IgD-negative memory B cell (primary cell): Measurements from ENCODE around the gene SNORC. TPM values are rescaled to one million over a fixed set of nuclear protein-coding genes. Genes with fewer than 3 reads are reported as not detected.
A peak's percentile ranks its signal among the peaks of the same experiment; 100 is the strongest.

Experiments
- H3K27ac Mint-ChIP-seq, 3 donors: one replicate each; pipeline ENCODE4 v1.8.0; 2020 to 2022; ENCODE audit warnings: mild to moderate bottlenecking in 3 of 3, mixed read lengths in 3 of 3, moderate library complexity in 1 of 3
- H3K27me3 Mint-ChIP-seq: one replicate; pipeline ENCODE4 v1.8.0; 2021; ENCODE audit warnings: mixed read lengths
- H3K36me3 Mint-ChIP-seq: one replicate; pipeline ENCODE4 v1.8.0; 2020; ENCODE audit warnings: mild to moderate bottlenecking, mixed read lengths
- H3K4me1 Mint-ChIP-seq, 3 donors: one replicate each; pipeline ENCODE4 v1.8.0; 2020 to 2022; ENCODE audit warnings: mixed read lengths in 3 of 3, mild to moderate bottlenecking in 1 of 3
- H3K4me3 Mint-ChIP-seq, 4 donors: one replicate each; pipeline ENCODE4 v1.8.0; 2020 to 2022; ENCODE audit warnings: mild to moderate bottlenecking in 4 of 4, mixed read lengths in 4 of 4, moderate library complexity in 3 of 4
- H3K9me3 Mint-ChIP-seq, 3 donors: one replicate each; pipeline ENCODE4 v1.8.0; 2020 to 2021; ENCODE audit warnings: mixed read lengths in 3 of 3, mild to moderate bottlenecking in 1 of 3
- polyA plus RNA-seq: library from polyadenylated mRNA; unstranded; fragments of 300-500 nt; fragmentation: Illumina TruSeq; gene quantifications from one replicate; pipeline ENCODE4 v1.2.3, GENCODE V29; 2021

SNORC gene
- polyA plus RNA-seq, 1 donor from 2014 or later: not detected

DNA sequence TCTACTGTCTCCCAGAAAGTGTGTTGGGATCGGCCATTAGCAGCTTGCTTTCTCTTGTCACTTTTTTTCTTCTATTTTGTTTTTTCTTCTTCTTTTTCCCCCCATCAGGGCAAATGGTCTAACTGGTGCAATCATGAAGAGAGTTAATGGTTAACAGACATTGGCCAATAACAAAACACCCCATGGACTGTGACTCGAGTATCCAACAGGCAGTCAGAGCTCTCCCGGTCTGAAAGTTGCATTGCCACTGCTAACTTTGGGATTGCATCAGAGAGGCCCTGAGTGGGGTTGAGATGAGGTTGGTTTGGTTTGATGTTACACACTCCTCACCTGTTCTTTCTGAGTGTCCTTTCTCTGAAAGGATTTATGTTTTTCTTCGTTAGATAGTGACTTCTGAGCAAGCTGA lies 12.9 kb upstream of the SNORC start:
- Mint-ChIP-seq H3K36me3 (peaks cover 3% of the 10 kb centered on the region), H3K27ac (no peak overlapping the region)

GRCh38 chr2:232859385-232859916 lies 10.6 kb upstream of the SNORC start:
- Mint-ChIP-seq H3K4me1 (no peaks in the 10 kb centered on the region), H3K9me3 (no peaks in the 10 kb centered on the region), H3K27ac (peak overlapping the region in 1 of 3 donors; percentile 43), H3K36me3 (peaks cover 3% of the 10 kb centered on the region), H3K4me3 (no peak overlapping the region), H3K27me3 (no peaks in the 10 kb centered on the region)

More for the DNA sequence above, 12.9 kb upstream of the SNORC start:
- Mint-ChIP-seq H3K9me3 (no peaks in the 10 kb centered on the region), H3K4me3 (no peak overlapping the region), H3K27me3 (no peaks in the 10 kb centered on the region), H3K4me1 (no peaks in the 10 kb centered on the region)

DNA sequence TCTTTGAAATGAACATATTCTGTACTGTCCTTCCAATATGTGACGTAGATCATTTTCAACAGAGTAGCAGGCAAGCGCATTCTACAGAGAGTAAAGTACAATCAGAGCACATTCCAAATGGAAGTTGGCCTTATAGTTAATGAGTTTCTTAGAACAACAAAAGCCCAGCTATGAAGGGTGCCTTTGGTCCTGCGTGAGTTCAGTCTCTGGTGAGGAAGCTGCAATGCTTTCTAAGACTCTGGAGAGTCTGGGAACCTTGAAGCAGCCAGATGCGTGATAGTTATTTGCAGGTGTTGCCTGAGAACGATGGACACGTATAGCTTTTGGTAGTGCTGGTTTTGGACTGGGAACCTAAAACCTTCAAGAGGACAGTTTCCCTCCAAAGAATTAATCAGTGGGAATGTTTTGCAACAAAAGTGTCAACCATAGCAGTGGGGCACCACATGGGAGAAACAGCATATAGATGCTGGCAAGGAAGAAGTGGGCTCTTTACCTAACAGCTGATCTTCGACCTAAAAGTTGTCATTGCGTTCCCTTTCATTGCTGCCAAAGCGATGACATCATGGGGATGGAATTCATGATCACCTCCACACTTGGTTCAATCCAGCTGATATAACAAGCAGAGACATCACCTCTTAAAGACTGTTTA lies 9.3 kb upstream of the SNORC start:
- H3K36me3 Mint-ChIP-seq: peaks cover 2% of the 10 kb centered on the region
- H3K4me3 Mint-ChIP-seq: no peak overlapping the region
- H3K27ac Mint-ChIP-seq: no peak overlapping the region

DNA sequence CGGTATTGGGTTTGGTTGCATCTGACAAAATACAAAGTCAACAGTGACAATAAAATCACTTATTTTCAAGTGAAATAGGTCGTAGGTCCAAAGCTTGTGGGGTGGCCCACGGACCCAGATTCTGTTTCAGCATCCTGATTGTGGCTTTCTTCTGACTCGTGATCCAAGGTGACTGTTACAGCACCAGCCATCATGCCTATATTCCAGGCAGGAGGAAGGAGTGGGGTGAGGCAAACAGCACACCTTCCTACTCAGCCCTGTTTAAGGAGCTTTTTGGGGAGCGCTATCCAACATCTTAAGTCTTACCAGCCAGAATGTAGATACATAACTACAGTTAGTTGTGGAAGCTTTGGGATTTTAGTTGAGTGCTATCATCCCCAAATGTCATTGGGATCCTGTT lies 8.7 kb upstream of the SNORC start:
- H3K27ac Mint-ChIP-seq: no peak overlapping the region
- peaks cover 2% of the 10 kb centered on the region for H3K36me3 Mint-ChIP-seq
- H3K4me1 Mint-ChIP-seq: no peaks in the 10 kb centered on the region
- H3K9me3 Mint-ChIP-seq: no peaks in the 10 kb centered on the region
- no peak overlapping the region for H3K4me3 Mint-ChIP-seq
- no peaks in the 10 kb centered on the region for H3K27me3 Mint-ChIP-seq

More for the DNA sequence above, 9.3 kb upstream of the SNORC start:
- Mint-ChIP-seq H3K9me3 (no peaks in the 10 kb centered on the region), H3K4me1 (no peaks in the 10 kb centered on the region), H3K27me3 (no peaks in the 10 kb centered on the region)

- H3K27ac Mint-ChIP-seq: no peak overlapping the region
- peaks cover 2% of the 10 kb centered on the region for H3K36me3 Mint-ChIP-seq
- no peaks in the 10 kb centered on the region for H3K9me3 Mint-ChIP-seq
- H3K4me3 Mint-ChIP-seq: no peak overlapping the region
- no peaks in the 10 kb centered on the region for H3K4me1 Mint-ChIP-seq
- H3K27me3 Mint-ChIP-seq: no peaks in the 10 kb centered on the region
These were observed 6.1 kb upstream of the SNORC start for GRCh38 chr2:232863996-232864395.

- Mint-ChIP-seq H3K4me3 (no peak overlapping the region), H3K9me3 (no peaks in the 10 kb centered on the region), H3K27ac (no peak overlapping the region), H3K27me3 (peaks cover 1% of the 10 kb centered on the region), H3K4me1 (peaks cover 0 to 2% (median 0%) of the 10 kb centered on the region in 3 donors), H3K36me3 (peaks cover 2% of the 10 kb centered on the region)
These were observed 4.9 kb upstream of the SNORC start for GRCh38 chr2:232865165-232865564.

DNA sequence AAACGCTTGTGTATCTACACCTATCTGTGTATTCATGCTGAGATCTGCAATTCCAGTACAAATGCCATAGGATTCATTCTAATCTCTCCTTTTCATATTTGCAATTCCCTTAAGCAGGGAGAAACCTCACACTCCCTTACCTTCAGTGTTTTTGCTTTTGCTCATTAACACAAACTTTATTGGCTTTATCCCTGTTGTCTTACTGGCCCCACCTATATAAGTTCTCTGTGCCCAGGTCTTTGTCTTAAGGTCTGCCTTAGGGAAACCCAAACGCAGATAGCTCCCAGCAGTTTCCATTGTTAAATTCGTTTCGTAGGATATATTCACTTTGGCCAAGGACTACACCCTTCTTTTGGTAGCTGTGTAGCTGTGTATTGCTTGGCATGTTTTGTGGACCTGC lies 4.0 kb upstream of the SNORC start:
- peaks cover 1% of the 10 kb centered on the region for H3K27me3 Mint-ChIP-seq
- H3K9me3 Mint-ChIP-seq: no peaks in the 10 kb centered on the region
- no peak overlapping the region for H3K4me3 Mint-ChIP-seq
- peaks cover 2% of the 10 kb centered on the region for H3K36me3 Mint-ChIP-seq
- peaks cover 0 to 2% (median 0%) of the 10 kb centered on the region in 3 donors for H3K4me1 Mint-ChIP-seq
- H3K27ac Mint-ChIP-seq: no peak overlapping the region

- Mint-ChIP-seq H3K36me3 (peaks cover 2% of the 10 kb centered on the region), H3K9me3 (no peaks in the 10 kb centered on the region), H3K27ac (no peak overlapping the region), H3K4me3 (no peak overlapping the region), H3K27me3 (peaks cover 1% of the 10 kb centered on the region), H3K4me1 (peaks cover 2 to 5% (median 3%) of the 10 kb centered on the region in 3 donors)
These were observed 686 bp upstream of the SNORC start for GRCh38 chr2:232869138-232870017.

DNA sequence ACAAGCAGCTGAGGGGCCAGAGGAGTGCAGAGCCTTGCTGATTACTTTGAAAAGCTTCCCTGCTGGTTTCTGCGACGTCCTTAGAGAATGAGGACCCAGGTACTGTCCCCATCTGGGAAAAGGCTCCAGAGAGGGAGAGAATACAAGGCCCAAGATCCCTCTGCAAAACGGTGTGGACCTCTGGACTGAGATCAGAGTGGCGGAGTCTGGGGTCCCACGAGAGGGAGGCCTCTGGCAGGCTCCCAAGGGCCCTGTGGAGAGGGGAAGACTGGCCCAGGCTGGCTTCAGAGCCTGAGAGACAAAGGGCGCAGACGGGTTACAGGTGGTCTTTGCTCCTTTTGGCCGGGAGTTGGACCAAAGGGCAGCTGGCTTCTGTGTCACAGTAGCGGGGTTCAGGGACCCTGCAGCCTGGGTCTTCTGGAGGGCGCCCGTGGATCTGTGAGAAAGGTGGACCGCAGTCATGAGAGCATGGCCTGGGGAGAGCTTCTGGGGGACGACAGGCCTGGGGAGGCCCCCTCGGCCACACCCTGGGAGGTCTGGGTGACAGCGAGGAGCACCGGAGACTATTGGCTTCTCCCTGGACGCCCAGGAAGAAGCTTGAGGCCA lies 805 bp downstream of the SNORC start:
- H3K4me3 Mint-ChIP-seq: peak overlapping the region in 1 of 4 donors; percentile 40
- H3K27ac Mint-ChIP-seq: no peak overlapping the region
- H3K27me3 Mint-ChIP-seq: peaks cover 4% of the 10 kb centered on the region
- H3K9me3 Mint-ChIP-seq: no peaks in the 10 kb centered on the region
- peaks cover 2% of the 10 kb centered on the region for H3K36me3 Mint-ChIP-seq
- peaks cover 2 to 10% (median 5%) of the 10 kb centered on the region in 3 donors for H3K4me1 Mint-ChIP-seq

DNA sequence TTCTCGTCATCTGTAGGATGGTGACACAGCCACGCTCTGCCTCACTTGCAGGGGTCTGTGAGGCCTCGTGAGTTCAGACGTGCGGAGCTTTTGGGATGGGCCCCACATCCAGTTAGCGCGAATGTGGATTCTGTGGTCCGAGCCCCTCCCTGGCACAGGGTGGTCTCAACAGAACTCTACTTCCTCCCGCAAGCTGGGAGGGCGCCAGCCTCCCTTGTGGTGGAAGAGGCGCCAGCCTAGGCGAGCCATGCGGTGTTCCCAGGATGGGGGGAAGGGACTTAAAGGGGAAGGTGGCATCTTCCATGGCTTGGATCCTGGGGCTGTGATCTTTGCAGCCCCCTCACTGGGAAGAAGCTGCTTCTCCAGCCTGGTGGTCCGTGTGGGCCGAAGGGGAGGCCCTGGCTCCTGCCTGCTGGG lies 1.4 kb downstream of the SNORC start:
- no peak overlapping the region for H3K4me3 Mint-ChIP-seq
- H3K36me3 Mint-ChIP-seq: peaks cover 2% of the 10 kb centered on the region
- no peak overlapping the region for H3K27ac Mint-ChIP-seq
- H3K9me3 Mint-ChIP-seq: no peaks in the 10 kb centered on the region
- peaks cover 2 to 10% (median 5%) of the 10 kb centered on the region in 3 donors for H3K4me1 Mint-ChIP-seq
- peaks cover 4% of the 10 kb centered on the region for H3K27me3 Mint-ChIP-seq

- no peaks in the 10 kb centered on the region for H3K9me3 Mint-ChIP-seq
- peaks cover 2% of the 10 kb centered on the region for H3K36me3 Mint-ChIP-seq
- peaks cover 2 to 10% (median 5%) of the 10 kb centered on the region in 3 donors for H3K4me1 Mint-ChIP-seq
- H3K27me3 Mint-ChIP-seq: peaks cover 4% of the 10 kb centered on the region
- peak overlapping the region in 1 of 4 donors; percentile 20 for H3K4me3 Mint-ChIP-seq
- H3K27ac Mint-ChIP-seq: no peak overlapping the region
These were observed 2.0 kb downstream of the SNORC start for GRCh38 chr2:232871835-232872736.

- Mint-ChIP-seq H3K36me3 (no peaks in the 10 kb centered on the region), H3K9me3 (no peaks in the 10 kb centered on the region), H3K4me1 (peaks cover 4 to 10% (median 5%) of the 10 kb centered on the region in 3 donors), H3K4me3 (peak overlapping the region in 1 of 4 donors; percentile 20), H3K27me3 (peaks cover 4% of the 10 kb centered on the region), H3K27ac (no peak overlapping the region)
These were observed 2.8 kb downstream of the SNORC start for GRCh38 chr2:232872826-232873225.

DNA sequence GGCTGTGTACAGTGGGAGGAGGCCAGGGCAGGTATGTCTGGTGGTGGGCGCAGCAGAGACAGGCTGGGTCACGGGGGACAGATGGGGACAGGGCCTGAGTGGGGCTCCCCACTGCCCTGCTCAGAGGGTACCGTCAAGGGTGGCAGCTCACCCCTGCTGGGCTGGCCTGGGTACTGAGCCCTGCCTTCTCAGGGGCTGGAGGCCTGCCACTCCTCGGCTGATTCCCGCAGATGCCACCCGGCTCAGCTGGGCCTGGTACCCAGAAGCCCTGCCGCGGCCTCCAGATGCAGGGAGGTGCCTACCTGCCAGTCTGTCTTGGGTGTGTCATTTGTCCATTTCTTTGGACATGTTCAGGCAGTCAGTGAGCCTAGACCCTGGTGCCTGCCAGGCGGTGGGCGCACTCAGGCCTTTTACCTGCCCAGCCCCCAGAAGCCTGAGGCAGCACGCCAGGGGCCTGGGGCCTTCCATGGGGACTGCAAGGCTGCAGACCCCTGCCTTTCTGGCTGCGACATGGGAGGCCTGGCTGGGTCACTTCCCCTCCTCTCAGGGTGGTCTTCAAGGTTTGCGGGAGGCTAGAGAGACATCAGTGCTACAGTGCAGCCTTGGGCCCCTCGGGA lies 3.3 kb downstream of the SNORC start:
- Mint-ChIP-seq H3K27ac (no peak overlapping the region), H3K9me3 (no peaks in the 10 kb centered on the region), H3K4me3 (no peak overlapping the region), H3K27me3 (peaks cover 4% of the 10 kb centered on the region), H3K4me1 (peaks cover 4 to 10% (median 5%) of the 10 kb centered on the region in 3 donors), H3K36me3 (no peaks in the 10 kb centered on the region)
